IMR-90 (cell line): Measurements from ENCODE around the gene MMP25.

ENCODE experiments used
- BHLHE40 ChIP-seq: fragments of 150-350 bp; IDR thresholded peaks from 2 replicates; pipeline ENCODE4 v1.6.1; 2016; ENCODE audit warnings: mild to moderate bottlenecking, low read depth, low read length
- CEBPB ChIP-seq: IDR thresholded peaks from 2 replicates; pipeline ENCODE4 v1.6.1; 2012; ENCODE audit warnings: low read depth, low read length, improper control_type of control experiment
- CHD1 ChIP-seq: IDR thresholded peaks from 2 replicates; pipeline ENCODE4 v1.6.1; 2012; ENCODE audit warnings: low read depth, low read length, improper control_type of control experiment
- FOS ChIP-seq: fragments of 150-350 bp; IDR thresholded peaks from 2 replicates; pipeline ENCODE4 v1.6.1; 2016; ENCODE audit warnings: low read depth, low read length
- MAFK ChIP-seq: IDR thresholded peaks from 2 replicates; pipeline ENCODE4 v1.6.1; 2012; ENCODE audit warnings: low read depth, low read length, improper control_type of control experiment
- MAZ ChIP-seq: IDR thresholded peaks from 2 replicates; pipeline ENCODE4 v1.6.1; 2012; ENCODE audit warnings: low read depth, mild to moderate bottlenecking, low read length, improper control_type of control experiment, moderate library complexity, borderline replicate concordance
- MXI1 ChIP-seq: IDR thresholded peaks from 2 replicates; pipeline ENCODE4 v1.6.1; 2012; ENCODE audit warnings: low read depth, mild to moderate bottlenecking, low read length, moderate library complexity, borderline replicate concordance
- POLR2A ChIP-seq: IDR thresholded peaks from 2 replicates; pipeline ENCODE4 v1.6.1; 2012; ENCODE audit warnings: mild to moderate bottlenecking, low read depth, low read length
- RAD21 ChIP-seq: IDR thresholded peaks from 2 replicates; pipeline ENCODE4 v1.6.1; 2012; ENCODE audit warnings: low read length, improper control_type of control experiment
- RCOR1 ChIP-seq: IDR thresholded peaks from 2 replicates; pipeline ENCODE4 v1.6.1; 2012; ENCODE audit warnings: mild to moderate bottlenecking, low read length, improper control_type of control experiment; ENCODE audit not compliant: insufficient replicate concordance
- RFX5 ChIP-seq: IDR thresholded peaks from 2 replicates; pipeline ENCODE4 v1.8.0; 2012; ENCODE audit warnings: low read depth, mild to moderate bottlenecking, low read length, moderate library complexity
- SMC3 ChIP-seq: fragments of 150-350 bp; IDR thresholded peaks from 2 replicates; pipeline ENCODE4 v1.6.1; 2016; ENCODE audit warnings: low read depth, mild to moderate bottlenecking, antibody characterized with exemption, low read length, moderate library complexity
- TF ChIP-seq, protein P1 (sequence below): conservative IDR thresholded peaks from 2 replicates; pipeline ENCODE4 v1.5.1; 2012; ENCODE audit warnings: mild to moderate bottlenecking, low read depth, low read length, improper control_type of control experiment
- TF ChIP-seq, protein P2 (sequence below): fragments of 150-350 bp; IDR thresholded peaks from 2 replicates; pipeline ENCODE4 v1.6.1; 2017; ENCODE audit warnings: mild to moderate bottlenecking, antibody characterized with exemption, low read length, low read depth

GRCh38 chr16:3062553-3062952 lies 16.2 kb downstream of the MMP25 start:
- TF ChIP-seq, protein P1, sequence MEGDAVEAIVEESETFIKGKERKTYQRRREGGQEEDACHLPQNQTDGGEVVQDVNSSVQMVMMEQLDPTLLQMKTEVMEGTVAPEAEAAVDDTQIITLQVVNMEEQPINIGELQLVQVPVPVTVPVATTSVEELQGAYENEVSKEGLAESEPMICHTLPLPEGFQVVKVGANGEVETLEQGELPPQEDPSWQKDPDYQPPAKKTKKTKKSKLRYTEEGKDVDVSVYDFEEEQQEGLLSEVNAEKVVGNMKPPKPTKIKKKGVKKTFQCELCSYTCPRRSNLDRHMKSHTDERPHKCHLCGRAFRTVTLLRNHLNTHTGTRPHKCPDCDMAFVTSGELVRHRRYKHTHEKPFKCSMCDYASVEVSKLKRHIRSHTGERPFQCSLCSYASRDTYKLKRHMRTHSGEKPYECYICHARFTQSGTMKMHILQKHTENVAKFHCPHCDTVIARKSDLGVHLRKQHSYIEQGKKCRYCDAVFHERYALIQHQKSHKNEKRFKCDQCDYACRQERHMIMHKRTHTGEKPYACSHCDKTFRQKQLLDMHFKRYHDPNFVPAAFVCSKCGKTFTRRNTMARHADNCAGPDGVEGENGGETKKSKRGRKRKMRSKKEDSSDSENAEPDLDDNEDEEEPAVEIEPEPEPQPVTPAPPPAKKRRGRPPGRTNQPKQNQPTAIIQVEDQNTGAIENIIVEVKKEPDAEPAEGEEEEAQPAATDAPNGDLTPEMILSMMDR = no peak
- no peak for TF ChIP-seq POLR2A
- TF ChIP-seq, protein P2, sequence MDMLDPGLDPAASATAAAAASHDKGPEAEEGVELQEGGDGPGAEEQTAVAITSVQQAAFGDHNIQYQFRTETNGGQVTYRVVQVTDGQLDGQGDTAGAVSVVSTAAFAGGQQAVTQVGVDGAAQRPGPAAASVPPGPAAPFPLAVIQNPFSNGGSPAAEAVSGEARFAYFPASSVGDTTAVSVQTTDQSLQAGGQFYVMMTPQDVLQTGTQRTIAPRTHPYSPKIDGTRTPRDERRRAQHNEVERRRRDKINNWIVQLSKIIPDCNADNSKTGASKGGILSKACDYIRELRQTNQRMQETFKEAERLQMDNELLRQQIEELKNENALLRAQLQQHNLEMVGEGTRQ = no peak
- no peak for TF ChIP-seq RAD21
- no peak for TF ChIP-seq MXI1
- no peak for TF ChIP-seq BHLHE40
- no peak for TF ChIP-seq CHD1
- TF ChIP-seq MAFK = no peak
- no peak for TF ChIP-seq RCOR1
- no peak for TF ChIP-seq SMC3
- TF ChIP-seq CEBPB = no peak
- TF ChIP-seq FOS = no peak
- TF ChIP-seq MAZ = no peak
- TF ChIP-seq RFX5 = no peak
